ENCODE results near the gene PCDH12.
A peak's percentile ranks its signal among the peaks of the same experiment; 100 is the strongest.

Gene PCDH12

DNA sequence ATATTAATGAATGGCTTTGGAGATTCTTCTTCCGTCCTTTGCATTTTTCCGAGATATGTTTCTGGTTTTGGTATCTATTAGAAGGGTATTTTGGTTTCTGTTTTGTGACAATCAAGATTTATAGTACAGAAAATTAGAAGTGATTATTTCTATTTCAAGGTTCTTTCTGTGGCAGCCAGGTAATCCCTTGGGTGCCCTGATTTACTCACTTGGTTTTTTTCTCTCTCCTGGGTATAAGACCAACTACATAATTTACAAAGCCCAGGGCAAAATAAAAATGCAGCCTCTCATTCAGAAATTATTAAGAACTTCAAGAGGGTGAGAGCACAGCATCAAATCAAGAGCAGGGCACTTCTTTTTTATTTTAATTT lies 8.9 kb upstream of the PCDH12 start:
- TF ChIP-seq, protein P1, sequence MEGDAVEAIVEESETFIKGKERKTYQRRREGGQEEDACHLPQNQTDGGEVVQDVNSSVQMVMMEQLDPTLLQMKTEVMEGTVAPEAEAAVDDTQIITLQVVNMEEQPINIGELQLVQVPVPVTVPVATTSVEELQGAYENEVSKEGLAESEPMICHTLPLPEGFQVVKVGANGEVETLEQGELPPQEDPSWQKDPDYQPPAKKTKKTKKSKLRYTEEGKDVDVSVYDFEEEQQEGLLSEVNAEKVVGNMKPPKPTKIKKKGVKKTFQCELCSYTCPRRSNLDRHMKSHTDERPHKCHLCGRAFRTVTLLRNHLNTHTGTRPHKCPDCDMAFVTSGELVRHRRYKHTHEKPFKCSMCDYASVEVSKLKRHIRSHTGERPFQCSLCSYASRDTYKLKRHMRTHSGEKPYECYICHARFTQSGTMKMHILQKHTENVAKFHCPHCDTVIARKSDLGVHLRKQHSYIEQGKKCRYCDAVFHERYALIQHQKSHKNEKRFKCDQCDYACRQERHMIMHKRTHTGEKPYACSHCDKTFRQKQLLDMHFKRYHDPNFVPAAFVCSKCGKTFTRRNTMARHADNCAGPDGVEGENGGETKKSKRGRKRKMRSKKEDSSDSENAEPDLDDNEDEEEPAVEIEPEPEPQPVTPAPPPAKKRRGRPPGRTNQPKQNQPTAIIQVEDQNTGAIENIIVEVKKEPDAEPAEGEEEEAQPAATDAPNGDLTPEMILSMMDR (IDR thresholded peaks at IDR 0.05; ENCODE audit: extremely low read depth, insufficient read depth, missing control alignments): no peak
- no peak for DNase-seq (ENCODE audit: low spot score)
- in situ Hi-C loops (cut with MboI; ENCODE audit: low pct_unique_long_range_greater_than_20kb, low sequenced_read_pairs, unreplicated experiment): loop anchor here (25.0 kb wide), 1 partner anchor 280 kb away; the partner anchor contains the start of gene ARAP3

DNA sequence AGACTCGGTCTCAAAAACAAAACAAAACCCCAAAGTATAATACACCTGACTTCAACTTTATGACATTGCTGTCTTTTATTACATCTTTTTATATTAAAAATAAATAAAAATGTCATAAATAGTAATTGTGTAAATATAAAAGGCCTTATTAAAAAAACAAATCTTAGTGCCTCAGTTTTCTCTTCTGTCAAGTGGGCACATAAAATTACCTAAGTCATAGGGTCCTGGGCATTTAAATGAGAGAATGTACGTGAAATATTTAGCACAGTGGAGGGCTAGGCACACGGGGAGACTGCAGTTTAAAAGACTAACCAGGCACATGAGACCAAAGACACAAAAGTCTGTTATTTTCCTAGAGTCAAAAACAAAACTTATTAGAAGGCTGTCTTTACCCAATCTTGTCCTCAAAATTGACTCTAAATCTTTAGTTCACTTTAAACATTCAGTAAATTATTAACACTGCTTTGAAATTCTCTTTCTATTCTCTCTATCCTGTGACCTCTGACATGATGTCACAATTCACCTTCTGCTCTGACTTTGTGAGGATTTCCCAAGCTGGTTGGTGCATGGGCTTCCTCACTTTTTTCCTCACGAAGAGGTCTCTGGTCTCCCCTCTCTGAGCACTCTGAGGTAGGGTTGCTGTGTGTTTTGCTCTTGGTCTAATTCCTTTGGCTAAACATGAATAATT lies 8.4 kb upstream of the PCDH12 start:
- TF ChIP-seq, protein P1 (IDR thresholded peaks at IDR 0.05; ENCODE audit: extremely low read depth, insufficient read depth, missing control alignments): no peak
- DNase-seq (ENCODE audit: low spot score): no peak
- in situ Hi-C loops (cut with MboI; ENCODE audit: low pct_unique_long_range_greater_than_20kb, low sequenced_read_pairs, unreplicated experiment): loop anchor here (25.0 kb wide), 1 partner anchor 279 kb away; the partner anchor contains the start of gene ARAP3

DNA sequence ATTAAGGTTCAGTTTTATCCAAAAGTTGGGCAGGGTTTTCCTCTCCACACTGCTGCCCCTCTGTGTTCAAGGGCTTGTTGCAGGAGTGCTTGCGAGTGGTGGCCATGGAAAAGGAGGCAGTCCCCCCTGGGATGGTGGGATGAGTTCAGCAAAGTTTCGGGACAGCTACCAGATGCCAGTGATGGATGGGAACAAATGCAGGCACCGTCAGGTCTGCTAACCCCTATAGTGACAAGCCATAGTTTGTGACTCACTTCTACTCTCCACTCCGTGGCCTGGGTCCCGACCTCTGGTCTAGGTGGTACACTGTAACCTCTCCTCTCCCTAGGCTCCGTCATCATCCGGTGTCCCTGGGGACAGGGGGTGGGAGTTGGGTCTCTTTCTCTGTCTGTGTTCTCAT lies 7.1 kb upstream of the PCDH12 start:
- TF ChIP-seq, protein P1 (IDR thresholded peaks at IDR 0.05; ENCODE audit: extremely low read depth, insufficient read depth, missing control alignments): no peak
- DNase-seq (ENCODE audit: low spot score): no peak
- in situ Hi-C loops (cut with MboI; ENCODE audit: low pct_unique_long_range_greater_than_20kb, low sequenced_read_pairs, unreplicated experiment): loop anchor here (25.0 kb wide), 1 partner anchor 278 kb away; the partner anchor contains the start of gene ARAP3

DNA sequence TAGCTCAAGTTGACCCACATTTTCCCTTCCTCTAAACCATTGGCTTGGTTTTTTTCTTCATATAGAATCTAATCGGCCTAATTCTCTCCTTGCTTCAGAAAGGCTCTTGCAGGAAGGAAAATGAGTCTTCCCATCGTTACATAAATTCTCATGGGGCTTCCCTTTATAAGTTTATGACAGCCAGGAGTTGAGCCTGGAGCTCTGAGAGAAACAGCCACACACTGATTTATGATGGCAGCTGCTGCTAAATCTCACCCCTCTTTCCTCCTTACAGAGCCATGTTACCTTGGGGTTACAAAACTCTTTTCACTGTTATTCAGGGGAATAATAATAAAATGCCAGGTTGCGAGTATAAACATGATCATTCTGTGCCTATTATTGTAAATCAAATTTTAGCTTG lies 5.7 kb upstream of the PCDH12 start:
- in situ Hi-C loops (cut with MboI; ENCODE audit: low pct_unique_long_range_greater_than_20kb, low sequenced_read_pairs, unreplicated experiment): loop anchor here (25.0 kb wide), 1 partner anchor 276 kb away; the partner anchor contains the start of gene ARAP3
- no peak for DNase-seq (ENCODE audit: low spot score)
- TF ChIP-seq, protein P1 (IDR thresholded peaks at IDR 0.05; ENCODE audit: extremely low read depth, insufficient read depth, missing control alignments): no peak

DNA sequence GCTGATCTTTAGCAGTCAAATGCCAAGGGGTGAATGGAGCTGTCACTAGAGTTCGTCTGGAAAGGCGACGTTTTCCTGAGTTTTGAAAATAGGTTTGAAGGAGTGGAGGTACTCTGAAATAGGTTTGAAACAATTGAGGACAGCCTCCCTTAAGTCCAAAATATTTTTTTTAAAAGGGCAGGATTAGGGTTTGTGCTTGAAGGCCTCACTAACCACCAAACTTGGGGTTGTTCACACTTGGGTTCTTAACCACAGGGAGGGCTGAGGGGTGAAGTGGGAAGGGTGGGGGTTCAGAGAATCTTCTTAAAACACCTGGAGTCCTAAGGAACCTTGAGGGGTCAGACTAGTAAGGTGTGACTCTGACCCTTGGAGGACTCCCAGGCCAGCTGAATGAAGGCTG lies 3.5 kb upstream of the PCDH12 start:
- in situ Hi-C loops (cut with MboI; ENCODE audit: low pct_unique_long_range_greater_than_20kb, low sequenced_read_pairs, unreplicated experiment): loop anchor here (25.0 kb wide), 1 partner anchor 274 kb away; the partner anchor contains the start of gene ARAP3
- TF ChIP-seq, protein P1 (IDR thresholded peaks at IDR 0.05; ENCODE audit: extremely low read depth, insufficient read depth, missing control alignments): no peak
- DNase-seq (ENCODE audit: low spot score): no peak

DNA sequence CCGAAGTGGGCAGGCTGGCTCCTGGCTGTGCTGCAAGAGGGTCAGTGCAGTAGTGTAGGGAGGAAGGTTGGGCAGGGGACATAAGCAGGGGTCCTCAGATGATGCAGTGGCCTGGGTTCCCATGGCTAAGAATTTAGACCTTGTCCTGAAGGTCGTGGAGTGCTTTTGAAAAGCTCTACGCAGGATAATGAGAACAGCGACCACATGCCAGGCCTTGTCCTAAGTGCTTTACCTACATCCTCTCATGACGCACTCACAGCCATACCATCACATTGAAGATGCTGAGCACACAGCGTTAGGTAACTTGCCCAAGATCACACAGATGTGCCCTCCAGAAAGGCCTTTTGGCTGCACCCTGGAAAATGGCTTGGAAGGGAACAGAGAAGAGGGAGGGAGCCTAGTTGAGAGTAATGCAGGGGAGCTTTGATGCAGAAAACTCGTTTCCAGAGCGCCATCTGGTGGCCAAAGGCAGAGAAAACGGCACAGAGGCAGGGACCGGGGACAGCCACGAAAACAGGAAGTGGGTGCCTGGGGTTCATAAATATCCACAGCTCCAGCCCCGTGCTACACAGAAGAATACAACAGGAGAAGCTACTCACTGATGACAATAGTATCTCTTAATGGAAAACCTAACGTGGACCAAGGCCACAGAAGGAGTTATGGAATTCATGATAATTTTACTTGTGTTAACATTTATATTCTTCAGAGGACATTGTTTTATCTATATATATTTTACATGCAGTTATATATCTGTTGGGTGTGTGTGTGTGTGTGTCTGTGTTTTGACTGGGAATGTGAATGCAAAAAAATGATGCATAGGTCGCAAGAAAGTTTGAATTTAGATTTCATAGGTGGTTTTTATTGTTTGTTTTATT lies 2.7 kb upstream of the PCDH12 start:
- in situ Hi-C loops (cut with MboI; ENCODE audit: low pct_unique_long_range_greater_than_20kb, low sequenced_read_pairs, unreplicated experiment): loop anchor here (25.0 kb wide), 1 partner anchor 273 kb away; the partner anchor contains the start of gene ARAP3
- TF ChIP-seq, protein P1 (IDR thresholded peaks at IDR 0.05; ENCODE audit: extremely low read depth, insufficient read depth, missing control alignments): peak; percentile 91
- peak; percentile 87 for DNase-seq (ENCODE audit: low spot score)
